Right lobe of liver (tissue), 4 donors: ENCODE measurements around the gene CAMTA1.

ENCODE experiments used
- CTCF ChIP-seq, 4 donors: fragments of 200-600 bp in 3 of 4; fragments of 450-650 bp in 1 of 4; IDR thresholded peaks; one replicate each; pipeline versions ENCODE4 v1.5.1 to v1.8.0; 2016 to 2022; ENCODE audit warnings: antibody characterized with exemption in 4 of 4, mild to moderate bottlenecking in 2 of 4
- POLR2A ChIP-seq: fragments of 450-650 bp; IDR thresholded peaks from one replicate; pipeline ENCODE4 v1.6.1; 2017; ENCODE audit warnings: antibody characterized with exemption, mild to moderate bottlenecking
- donor health status: DM: no; HTN: no; CAD: no.
- donor health status: DM: no; HTN: no; CAD: no.
- donor health status: DM: no; HTN: yes; CAD: no.

- TF ChIP-seq CTCF (IDR thresholded peaks at IDR 0.05) (no peak), POLR2A (no peak)
These were observed 725.2 kb downstream of the CAMTA1 start for GRCh38 chr1:7510389-7510931.
